Stimulated activated CD8-positive, alpha-beta memory T cell treated with anti-CD3 and anti-CD28 coated beads, Interleukin-2, amount 100 ng/mL, for 48 hours (primary cell): ENCODE data around the gene HIVEP3.

ENCODE experiments used
- DNase-seq, 2 donors: peaks; one replicate each; pipeline ENCODE4 v3.0.0-alpha.2; 2020; ENCODE audit warnings: low read depth in 2 of 2

HIVEP3 gene

GRCh38 chr1:41813226-41813625 is 105.5 kb downstream of the HIVEP3 start:
- no peak for DNase-seq

- no peak for DNase-seq
Measured at GRCh38 chr1:41812453-41812852, 106.3 kb downstream of the HIVEP3 start.

- peak in 1 of 2 donors; percentile 46 for DNase-seq
Measured at GRCh38 chr1:41812051-41812450, 106.7 kb downstream of the HIVEP3 start.

- peak; percentile 46 to 51 for DNase-seq
Measured at GRCh38 chr1:41811051-41811795, 107.5 kb downstream of the HIVEP3 start.

- peak in 1 of 2 donors; percentile 36 for DNase-seq
Measured at GRCh38 chr1:41810446-41810845, 108.3 kb downstream of the HIVEP3 start.

- DNase-seq, result no peak
Measured at GRCh38 chr1:41809692-41810091, 109.0 kb downstream of the HIVEP3 start.

- DNase-seq, result no peak
Measured at GRCh38 chr1:41807390-41807789, 111.3 kb downstream of the HIVEP3 start.

GRCh38 chr1:41806472-41807155 is 112.1 kb downstream of the HIVEP3 start:
- DNase-seq, result peak; percentile 56 to 58

GRCh38 chr1:41805771-41806471 is 112.8 kb downstream of the HIVEP3 start:
- DNase-seq, result peak in 1 of 2 donors; percentile 36

- DNase-seq, result no peak
Measured at GRCh38 chr1:41804176-41804575, 114.5 kb downstream of the HIVEP3 start.

- DNase-seq, result no peak
Measured at GRCh38 chr1:41803656-41804055, 115.1 kb downstream of the HIVEP3 start.

GRCh38 chr1:41802532-41803501 is 115.9 kb downstream of the HIVEP3 start:
- DNase-seq, result no peak

GRCh38 chr1:41800311-41800829 is 118.4 kb downstream of the HIVEP3 start:
- no peak for DNase-seq

- DNase-seq, result no peak
Measured at GRCh38 chr1:41799723-41800122, 119.0 kb downstream of the HIVEP3 start.

- DNase-seq, result no peak
Measured at GRCh38 chr1:41799205-41799604, 119.5 kb downstream of the HIVEP3 start.

GRCh38 chr1:41795205-41795762 is 123.4 kb downstream of the HIVEP3 start:
- DNase-seq, result no peak

GRCh38 chr1:41794031-41794430 is 124.7 kb downstream of the HIVEP3 start:
- no peak for DNase-seq

- DNase-seq, result no peak
Measured at GRCh38 chr1:41792485-41792770, 126.3 kb downstream of the HIVEP3 start.

- peak in 1 of 2 donors; percentile 31 for DNase-seq
Measured at GRCh38 chr1:41791667-41792484, 126.8 kb downstream of the HIVEP3 start.

- no peak for DNase-seq
Measured at GRCh38 chr1:41790351-41790750, 128.4 kb downstream of the HIVEP3 start.
